DOHH2 (cell line): ENCODE data around the gene TTC7B.

Source experiments
- CTCF ChIP-seq: fragments of 200-600 bp; sonication (generic); IDR thresholded peaks from one replicate; pipeline ENCODE4 v1.5.1; 2014; ENCODE audit warnings: antibody characterized with exemption, mild to moderate bottlenecking, low read depth, low read length; ENCODE audit not compliant: poor library complexity, severe bottlenecking
- EZH2phosphoT487 ChIP-seq: fragments of 200-600 bp; sonication (generic); IDR thresholded peaks from 2 replicates; pipeline ENCODE4 v1.6.1; 2017; ENCODE audit warnings: borderline replicate concordance, mild to moderate bottlenecking, antibody characterized with exemption, low read length, moderate library complexity, mixed read lengths

DNA sequence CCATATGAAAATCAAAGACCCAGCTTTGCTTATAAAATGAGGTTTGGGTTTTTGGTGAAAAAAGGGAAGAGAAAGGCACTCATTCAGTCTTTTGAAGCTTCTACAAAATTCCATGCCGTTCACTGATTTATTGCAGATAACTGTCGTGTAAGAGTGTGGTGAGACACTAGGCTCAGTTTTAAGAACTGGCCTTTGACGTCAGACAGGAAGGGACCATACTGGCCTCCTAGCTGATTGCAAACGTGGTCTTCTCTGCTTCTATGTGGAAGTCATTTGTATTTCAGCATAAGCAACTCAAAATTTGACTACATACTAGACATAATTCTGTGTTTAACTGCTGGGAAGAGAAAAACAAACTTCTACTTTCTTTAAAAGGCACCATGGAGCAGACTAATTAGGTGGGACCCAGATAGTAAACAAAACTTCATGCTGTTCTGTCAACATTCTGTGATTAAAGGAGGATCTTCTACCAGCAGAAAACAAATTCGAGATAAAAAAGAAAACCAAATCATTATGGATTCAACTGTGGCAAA is 168.7 kb downstream of the TTC7B start:
- TF ChIP-seq CTCF, result no peak
- no peak for TF ChIP-seq EZH2phosphoT487
